HG03159 (cell line): ENCODE measurements around the gene PRRC2B.
"Not testable (repeated sequence)": the region's sequence is repeated elsewhere in the genome, so short reads cannot be mapped to it uniquely, and the experiment has no call there.

Experiments
- ATAC-seq: cut with Tn5 transposase; IDR thresholded peaks from one replicate; pipeline ENCODE4 v1.9.1; 2021; ENCODE audit warnings: mild to moderate bottlenecking, moderate library complexity; ENCODE audit not compliant: unreplicated experiment

PRRC2B gene

DNA sequence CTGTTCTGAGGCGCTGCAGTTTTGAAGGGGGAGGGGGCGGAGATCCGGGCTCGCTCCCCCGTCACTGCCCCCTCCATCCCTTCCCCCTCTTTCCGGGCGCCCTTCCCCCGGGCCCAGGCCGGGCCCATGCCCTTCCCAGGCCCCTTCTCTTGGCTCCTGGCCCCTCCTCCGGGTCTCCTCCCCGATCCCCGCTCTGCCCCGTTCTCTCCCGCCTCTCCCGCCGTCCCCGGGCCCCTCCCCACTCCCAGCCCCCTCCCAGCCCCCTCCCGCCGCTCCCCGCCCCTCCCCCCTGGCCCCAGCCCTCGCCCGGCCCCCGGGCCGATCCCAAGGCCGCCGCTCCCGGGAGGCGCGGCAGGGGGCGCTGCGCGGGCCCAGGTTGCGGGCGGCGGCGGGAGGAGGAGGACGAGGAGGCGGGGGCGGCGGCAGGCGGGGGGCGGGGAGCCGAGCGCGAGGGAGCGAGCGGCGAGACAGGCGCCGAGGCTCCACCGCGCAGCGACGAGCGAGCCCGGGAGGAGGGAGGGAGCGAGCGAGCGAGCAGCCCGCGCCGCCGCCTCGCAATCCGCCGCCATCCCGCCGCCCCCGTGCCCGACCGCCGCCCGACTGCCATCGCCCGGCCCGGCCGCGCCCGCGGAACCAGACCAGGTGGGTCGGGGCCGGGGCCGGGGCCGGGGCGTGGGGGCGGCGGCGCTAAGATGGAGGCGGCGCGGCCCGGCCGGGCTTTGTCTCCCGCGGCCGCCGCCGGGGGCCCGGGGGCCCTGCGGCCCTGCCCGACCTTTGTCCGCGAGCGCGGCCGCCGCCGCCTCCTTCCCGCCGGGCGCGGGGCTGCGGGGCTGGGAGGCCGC is at the start of gene PRRC2B:
Gene PRRC2B (plus strand): TSS at position 465 of the 842 bp plus-strand sequence. CDS start 36,059 bp downstream, outside the sequence.
- ATAC-seq: peak; percentile 42

DNA sequence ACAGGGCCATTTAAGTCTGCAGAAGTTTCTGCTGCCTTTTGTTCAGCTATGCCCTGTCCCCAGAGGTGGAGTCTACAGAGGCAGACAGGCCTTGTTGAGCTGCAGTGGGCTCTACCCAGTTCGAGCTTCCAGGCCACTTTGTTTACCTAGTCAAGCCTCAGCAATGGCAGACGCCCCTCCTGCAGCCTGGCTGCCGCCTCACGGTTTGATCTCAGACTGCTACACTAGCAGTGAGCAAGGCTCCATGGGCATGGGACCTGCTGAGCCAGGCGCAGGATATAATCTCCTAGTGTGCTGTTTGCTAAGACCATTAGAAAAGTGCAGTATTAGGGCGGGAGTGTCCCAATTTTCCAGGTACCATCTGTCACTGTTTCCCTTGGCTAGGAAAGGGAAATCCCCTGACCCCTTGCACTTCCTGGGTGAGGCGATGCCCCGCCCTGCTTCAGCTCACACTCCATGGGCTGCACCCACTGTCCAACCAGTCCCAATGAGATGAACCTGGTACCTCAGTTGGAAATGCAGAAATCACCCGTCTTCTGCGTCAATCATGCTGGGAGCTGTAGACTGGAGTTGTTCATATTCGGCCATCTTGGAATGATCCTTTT is 48.9 kb upstream of the PRRC2B start:
- ATAC-seq: not testable (repeated sequence)

DNA sequence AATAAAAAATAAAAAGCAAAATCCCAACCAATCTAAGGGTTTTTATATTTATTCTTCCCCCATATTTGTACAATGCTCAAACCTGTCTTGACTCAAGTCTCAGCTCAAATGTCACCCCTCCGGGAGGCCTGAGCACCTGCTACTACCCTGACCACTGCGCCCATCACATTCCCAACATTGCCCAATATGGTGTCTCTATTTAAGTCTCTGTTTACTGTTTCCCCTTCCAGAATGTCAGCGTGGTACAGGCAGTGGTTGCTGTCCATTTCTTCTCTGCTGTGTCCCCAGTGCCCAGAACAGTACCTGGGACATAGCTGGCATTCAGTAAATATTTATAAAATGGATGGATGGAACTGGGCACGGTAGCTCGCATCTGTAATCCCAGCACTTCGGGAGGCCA is 47.3 kb upstream of the PRRC2B start:
- ATAC-seq: no peak

DNA sequence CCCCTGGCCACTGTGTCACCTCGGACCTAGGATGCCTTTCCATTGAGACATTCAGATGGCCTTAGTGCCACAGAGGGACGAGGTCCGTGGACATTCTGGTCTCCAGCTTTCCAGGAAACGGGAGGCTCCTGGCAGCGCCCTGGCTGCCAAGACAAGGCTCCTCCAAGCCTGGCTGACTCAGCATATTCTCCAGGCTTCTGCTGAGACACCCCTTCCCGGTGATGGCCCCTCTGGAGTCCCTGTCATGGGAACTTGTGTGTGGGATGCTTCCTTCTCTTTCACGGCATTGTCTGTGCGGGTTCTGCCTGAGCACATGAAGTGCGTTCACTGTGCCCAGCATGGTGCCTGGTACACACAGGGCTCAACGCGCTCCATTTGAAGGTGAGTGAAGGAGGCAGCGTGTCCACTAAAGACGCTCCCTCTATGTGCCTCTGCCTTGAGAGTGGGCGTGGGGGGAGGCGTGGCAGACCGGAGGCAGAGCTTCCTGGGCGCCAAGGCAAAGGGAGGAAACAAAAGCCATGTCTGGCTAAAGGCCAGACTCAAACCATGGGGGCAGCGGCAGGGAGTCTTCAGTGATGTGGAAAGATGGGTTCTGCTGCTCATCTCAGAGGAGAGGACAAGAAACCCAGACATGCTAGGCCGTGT is 46.4 kb upstream of the PRRC2B start:
- ATAC-seq: no peak

DNA sequence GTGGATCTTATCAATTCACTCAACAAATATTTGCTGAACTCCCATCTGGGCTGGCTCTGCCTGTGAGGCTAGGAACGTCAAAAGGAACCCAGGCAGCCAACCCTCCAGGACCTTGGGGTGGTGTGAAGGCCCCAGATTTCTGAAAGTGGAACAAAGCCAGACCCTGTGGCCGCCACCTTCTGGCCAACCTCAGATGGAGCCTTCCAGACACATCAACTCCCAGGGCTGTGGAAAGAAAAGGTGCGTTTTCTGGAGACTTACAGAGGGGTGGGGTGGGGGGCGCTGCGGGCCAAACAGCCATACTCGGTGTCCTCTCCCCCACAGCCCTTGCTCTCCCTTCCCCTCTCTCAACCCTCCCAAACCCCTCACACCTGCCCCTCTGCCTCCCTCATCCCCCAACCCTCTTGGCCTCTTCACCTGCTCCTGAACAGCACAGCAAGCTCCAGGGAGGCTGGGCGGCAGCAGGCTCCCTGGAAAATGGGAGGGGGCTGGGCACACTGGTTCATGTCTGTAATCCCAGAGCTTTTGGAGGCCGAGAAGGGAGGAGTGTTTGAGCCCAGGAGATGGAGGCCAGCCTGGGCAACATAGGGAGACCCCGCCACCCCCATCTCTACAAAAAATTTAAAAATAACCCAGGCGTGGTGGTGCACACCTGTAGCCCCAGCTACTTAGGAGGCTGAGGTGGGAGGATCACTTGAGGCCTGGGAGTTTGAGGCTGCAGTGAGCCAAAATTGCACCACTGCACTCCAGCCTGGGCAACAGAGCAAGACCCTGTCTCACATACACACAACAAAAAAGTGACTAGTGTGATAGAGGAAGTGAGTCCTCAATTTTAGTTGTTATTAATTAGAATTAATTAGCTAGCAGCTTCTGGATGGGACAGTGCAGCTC is 45.0 kb upstream of the PRRC2B start:
- ATAC-seq: no peak

DNA sequence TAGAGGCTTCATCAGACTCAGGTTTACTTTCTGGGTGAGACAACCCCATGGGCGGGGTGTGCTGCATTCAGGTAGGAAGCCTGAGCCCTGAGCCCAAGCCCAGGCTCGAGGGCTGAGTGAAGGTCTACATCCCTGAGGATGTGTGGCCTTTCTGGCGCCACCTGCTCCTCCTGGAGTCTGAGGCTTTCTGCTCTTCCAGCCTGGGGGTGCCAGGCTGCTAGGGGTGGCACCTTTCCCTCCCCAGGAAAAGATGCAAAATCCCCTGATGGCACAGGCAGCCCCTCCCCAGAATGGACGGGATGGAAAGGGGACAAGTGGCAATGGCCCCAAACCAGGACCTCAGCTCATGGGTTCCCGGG is 44.4 kb upstream of the PRRC2B start:
- ATAC-seq: no peak

DNA sequence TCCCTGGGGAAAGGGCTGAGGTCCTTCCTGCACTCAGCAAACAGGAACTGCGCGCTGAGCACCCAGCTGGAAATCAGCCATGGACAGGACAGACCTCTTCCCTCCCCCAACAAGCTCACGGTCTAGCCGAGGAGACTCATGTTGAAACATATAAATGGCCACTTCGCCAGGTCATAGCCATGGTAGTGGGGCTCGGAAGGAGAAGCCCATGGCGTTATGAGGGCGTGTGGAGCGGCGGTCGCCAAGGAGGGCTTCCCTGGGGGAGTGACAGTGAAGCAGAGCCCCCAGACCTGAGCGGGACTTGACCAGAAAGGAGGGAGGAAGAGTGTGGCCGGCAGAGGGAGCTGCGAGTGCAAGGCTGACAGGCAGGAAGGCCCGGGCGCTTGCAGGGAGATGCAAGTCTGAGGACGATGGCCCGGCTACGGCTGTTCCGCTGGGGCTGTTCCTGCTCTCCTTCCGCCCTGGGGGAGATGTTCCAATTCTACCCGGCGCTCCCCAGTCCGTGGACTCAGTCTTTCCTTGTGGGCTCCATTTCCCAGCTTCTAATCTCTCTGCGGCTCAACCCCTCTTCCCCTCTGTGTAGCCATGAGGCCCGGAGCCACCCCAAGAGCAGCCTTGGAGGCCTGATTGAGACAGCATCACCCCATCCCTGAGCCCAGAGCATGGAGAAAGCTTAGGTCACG is 43.9 kb upstream of the PRRC2B start:
- ATAC-seq: no peak

DNA sequence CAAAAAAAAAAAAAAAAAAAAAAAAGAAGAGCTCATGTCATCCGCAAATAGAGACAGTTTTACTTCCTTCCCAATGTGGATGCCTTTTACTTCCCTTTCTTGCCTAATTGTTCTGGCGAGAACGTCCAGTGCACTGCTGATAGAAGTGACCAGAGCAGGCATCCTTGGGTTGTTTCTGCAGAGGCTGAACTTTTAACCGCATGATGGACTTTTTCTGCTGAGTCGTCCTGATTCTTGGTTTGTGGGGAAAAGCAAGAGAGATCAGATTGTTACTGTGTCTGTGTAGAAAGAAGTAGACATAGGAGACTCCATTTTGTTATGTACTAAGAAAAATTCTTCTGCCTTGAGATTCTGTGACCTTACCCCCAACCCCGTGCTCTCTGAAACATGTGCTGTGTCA is 37.4 kb upstream of the PRRC2B start:
- not testable (repeated sequence) for ATAC-seq

DNA sequence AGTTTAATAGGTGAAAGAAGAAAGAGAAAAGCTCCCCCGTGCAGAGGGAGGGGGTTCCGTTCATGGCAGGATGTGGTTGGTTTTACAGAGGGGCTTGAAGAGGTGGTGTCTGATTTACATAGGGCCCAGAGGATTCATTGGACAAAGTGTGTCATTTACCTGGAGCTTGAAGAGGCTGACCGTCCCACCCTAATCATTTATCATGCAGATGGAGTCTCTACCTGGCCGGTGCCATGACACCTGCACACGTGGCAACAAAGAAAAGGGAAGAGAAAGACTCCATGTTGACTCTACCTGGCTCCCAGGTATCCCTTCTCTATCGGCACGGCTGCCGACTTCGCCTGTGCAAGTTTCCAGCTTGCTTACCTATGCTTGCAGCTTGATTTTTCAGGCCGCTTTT is 35.3 kb upstream of the PRRC2B start:
- ATAC-seq: no peak

DNA sequence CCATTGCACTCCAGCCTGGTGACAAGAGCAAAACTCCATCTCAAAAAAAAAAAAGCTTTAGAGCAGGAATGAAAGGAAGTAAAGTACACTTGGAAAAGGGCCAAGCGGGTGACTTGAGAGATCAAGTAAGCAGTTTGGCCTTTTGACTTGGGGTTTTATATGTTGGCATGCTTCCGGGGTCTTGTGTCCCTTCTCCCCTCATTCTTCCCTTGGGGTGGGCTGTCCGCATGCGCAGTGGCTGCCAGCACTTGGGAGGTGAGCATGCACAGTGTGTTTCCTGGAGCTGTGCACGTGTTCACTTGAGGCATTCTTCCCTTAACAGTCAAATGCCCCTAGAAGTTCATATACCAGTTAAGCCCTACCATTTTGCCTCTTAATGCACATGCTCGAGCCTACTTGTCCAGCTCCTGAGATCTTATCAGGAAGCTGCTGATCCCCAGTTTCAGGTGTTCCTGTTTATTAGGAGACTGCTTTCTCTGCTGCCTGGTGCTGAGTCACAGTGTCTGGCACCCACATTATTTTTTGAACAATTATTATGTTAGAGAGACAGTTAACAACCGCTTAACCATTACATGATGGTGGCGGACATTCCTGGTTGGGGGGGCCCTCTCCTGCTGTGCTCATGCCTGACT is 32.6 kb upstream of the PRRC2B start:
- ATAC-seq: no peak

DNA sequence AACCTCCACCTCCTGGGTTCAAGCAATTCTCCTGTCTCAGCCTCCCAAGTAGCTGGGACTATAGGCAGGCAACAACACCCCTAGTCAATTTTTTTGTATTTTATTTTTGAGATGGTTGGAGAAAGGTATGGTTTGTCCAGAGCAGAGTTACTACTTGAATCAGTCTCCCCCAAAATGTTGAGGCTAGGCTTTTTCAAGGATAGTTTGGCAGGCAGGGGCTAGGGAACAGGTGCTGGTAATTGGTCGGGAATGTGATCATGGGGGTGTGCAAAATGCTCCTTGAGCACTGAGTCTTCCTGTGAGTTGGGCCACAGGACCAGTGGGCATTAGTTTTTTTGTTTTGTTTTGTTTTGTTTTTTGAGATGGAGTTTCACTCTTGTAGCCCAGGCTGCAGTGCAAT is 28.3 kb upstream of the PRRC2B start:
- no peak for ATAC-seq

DNA sequence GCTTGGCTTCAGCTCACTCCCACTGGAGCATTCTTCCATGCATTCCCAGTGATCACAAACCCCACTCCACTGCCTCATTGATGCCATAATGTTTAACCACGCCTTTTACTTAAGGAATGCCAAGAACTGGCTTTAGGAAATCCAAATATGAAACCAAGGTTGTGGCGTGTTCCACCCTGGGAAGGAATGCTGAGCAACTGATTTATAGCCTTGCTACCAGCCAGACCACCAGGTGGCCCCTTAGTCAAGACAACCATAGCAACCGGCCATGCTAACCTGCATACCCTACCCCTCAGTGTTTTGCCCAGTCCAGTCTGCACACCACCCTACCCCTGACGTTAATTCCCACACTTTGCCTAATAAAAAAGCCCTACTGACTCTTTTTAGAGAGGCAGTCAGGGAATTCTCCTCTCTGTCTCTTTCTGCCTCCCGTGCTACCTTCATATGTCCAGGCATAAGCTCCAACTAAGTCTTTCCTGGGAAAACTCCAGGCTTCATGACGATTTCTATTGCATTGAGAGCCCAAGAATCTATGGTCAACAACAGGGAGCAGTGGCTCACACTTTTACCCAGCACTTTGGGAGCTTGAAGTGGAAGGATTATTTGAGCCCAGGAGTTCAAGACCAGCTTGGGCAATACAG is 27.0 kb upstream of the PRRC2B start:
- no peak for ATAC-seq

DNA sequence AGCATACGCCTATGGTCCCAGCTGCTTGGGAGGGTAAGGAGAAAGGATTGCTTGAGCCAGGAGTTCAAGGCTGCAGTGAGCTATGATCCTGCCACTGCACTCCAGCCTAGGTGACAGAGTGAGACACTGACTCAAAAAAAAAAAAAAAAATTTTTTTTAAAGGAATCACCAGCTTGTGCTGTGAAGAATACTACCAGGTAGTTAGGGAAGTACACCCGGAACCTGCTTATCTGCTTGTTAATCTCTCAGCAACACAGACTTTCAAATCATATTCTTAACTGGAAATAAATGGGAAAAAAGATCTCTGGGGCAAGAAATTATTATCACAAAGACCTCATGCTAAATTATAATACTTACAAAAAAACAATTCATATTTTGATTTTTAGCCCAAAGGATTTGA is 26.4 kb upstream of the PRRC2B start:
- ATAC-seq: no peak

DNA sequence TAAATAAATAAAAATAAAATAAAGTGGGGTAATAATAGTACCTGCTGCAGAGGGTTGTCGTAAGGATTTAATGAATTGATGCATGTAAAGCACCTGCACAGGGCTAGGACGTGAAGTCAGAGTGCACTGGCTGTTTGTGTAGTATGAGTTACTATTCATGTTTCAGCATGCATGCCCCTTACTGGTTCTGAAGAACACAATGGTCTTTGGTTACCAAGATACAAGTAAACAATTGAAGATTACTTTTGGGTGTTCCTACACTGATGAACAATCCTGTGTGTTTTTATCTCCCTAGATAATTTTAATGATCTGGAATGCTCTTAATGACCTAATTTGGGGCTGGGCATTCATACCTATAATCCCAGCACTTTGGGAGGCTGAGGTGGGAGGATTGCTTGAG is 23.2 kb upstream of the PRRC2B start:
- no peak for ATAC-seq

DNA sequence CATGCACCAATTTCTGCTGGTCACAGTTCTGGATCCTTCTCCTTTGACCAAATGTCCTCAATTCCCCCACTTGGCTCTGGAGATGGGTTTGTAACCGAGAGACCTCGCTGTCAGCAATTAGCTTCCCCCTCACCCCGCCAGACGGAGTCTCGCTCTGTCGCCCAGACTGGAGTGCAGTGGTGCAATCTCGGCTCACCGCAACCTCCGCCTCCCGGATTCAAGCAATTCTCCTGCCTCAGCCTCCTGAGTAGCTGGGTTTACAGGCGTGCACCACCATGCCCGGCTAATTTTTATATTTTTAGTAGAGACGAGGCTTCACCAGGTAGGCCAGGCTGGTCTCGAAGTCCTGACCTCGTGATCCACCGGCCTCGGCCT is 21.3 kb upstream of the PRRC2B start:
- ATAC-seq: not testable (repeated sequence)

DNA sequence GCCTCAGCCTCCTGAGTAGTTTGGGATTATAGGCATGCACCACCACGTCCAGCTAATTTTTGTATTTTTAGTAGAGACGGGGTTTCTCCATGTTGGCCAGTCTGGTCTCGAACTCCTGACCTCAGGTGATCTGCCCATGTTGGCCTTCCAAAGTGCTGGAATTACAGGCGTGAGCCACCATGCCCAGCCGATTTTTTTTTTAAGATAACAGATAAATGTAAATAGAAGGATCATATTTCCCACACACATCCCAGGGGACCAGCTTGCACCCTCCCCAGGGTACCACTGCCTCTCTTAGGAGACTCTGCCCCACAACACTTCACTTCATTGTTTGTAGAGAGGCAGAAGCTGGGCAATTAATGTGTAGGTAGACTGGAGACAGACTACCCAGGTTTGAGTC is 19.2 kb upstream of the PRRC2B start:
- ATAC-seq: not testable (repeated sequence)

DNA sequence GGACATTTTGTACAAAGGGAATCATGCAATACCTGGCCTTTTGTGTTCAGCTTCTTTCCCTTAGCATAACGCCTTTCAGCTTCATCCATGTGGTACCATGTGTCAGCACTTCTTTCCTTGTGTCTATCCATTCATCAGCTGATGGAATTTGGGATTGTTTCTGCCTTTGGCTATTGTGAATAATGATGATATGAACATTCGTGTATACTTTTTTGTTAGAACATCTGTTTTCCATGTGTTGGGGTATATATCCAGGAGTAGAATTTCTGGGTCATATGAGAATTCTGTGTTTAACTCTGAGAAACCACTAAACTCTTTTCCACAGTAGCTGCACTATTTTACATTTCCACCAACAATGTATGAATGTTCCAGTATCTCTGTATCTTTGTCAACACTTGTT is 14.8 kb upstream of the PRRC2B start:
- no peak for ATAC-seq

DNA sequence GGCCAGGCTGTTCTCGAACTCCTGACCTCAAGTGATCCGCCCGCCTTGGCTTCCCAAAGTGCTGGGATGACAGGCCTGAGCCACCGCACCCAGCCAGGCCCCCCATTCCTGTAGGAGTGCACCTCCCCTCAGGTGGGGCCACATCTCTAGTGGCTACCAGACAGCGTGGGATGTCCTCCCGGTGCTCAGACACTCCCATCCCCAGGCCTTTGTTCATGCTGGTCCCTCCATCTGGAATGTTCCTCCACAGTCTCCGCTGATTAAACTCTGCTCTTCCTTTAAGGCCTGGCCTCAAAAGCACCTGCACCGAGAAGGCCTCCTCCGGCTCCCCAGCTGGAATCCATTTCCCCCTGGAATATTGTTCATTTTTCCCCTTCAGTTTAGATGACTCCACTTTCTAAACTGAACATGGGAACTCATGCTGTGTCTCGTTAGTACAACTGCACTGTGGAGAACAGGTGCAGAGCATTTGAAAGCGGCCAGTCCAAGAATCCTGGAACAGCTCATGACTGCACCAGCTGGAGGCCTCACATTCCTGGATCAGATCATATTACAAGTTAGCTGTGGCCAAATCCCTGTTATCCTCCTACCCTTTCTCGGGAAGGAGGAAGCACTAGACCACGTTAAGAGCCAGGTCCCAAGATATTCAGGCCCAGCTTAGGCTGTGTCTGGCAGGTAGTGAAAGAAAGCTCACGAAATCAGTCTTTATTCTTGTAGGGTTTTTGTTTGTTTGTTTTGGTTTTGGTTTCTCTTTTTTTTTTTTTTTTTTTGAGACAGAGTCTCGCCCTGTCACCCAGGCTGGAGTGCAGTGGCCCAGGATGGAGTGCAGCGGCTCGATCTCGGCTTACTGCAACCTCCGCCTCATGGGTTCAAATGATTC is 10.8 kb upstream of the PRRC2B start:
- ATAC-seq: no peak

DNA sequence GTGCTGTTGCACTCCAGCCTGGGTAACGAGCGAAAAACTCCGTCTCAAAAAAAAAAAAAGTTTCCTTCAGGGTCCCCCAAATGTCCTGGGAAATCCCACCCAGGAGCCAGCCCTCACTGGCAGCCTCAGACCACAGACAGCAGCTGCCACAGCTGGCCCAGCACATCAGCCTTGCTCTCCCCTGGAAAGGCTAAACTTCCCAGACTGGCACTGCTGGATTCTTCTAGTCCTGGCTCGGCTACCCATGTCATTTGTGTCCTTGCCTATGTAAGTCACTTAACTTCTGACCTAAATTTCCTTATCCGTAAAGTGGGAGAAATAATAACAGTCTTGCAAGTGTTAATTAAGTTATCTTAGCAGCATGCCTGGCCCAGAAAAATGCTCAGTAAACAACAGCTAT is 8.6 kb upstream of the PRRC2B start:
- ATAC-seq: no peak
